ENCODE results near the gene NCBP3. TPM values are rescaled to one million over a fixed set of nuclear protein-coding genes. Genes with fewer than 3 reads are reported as not detected.

The NCBP3 gene
- total RNA-seq, 1 donor = 21.4 TPM

DNA sequence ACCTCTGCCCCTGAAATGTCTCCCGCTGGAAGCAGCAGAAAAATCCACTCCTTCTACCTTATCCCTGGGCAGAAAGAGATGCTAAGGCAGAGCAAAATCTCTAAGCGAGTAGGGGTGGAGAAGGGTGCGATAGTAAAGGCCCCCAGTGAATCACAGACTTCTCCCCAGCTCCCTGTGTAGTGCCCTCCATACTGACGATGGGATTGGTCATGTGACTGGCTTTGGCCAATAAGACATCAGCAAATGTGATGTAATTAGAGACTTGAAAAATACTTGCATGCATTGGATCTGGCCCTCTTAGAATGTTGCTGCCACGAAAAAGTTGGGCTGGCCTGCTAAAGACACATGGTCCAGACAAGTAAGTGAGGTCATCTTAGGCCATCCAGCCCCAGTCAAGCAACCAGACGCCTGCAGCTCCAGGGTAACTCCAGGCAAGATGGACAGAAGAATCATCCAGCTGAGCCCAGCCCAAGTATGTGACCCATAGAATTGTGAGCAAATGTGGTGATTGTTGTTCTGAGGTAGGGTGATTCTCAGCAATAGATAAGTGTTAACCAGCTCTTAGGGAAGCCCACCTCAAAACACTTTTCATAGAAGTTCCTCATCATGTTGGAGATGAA is 86.3 kb downstream of the NCBP3 start:
- DNase-seq (ENCODE audit: insufficient read length, low spot score, missing footprints) = peak; percentile 71
- H3K4me1 ChIP-seq (ENCODE audit: insufficient read depth, low read length) = no peaks in the 10 kb centered on the region
- H3K4me2 ChIP-seq (ENCODE audit: insufficient read depth, low read length) = no peak overlapping the region
- H3K4me3 ChIP-seq (ENCODE audit: insufficient read depth, low read length) = no peak overlapping the region
- no peak overlapping the region for H3K27ac ChIP-seq (ENCODE audit: low read depth, low read length)
- H3K27me3 ChIP-seq (ENCODE audit: insufficient read depth, low read length) = no peaks in the 10 kb centered on the region
- H4K20me1 ChIP-seq (ENCODE audit: insufficient read depth, low read length) = no peaks in the 10 kb centered on the region
- H2AFZ ChIP-seq (ENCODE audit: low read length) = no peak overlapping the region
- peaks cover 3% of the 10 kb centered on the region for H3K9me3 ChIP-seq (ENCODE audit: low read depth, low read length)
- no peaks in the 10 kb centered on the region for H3K79me2 ChIP-seq (ENCODE audit: insufficient read depth, low read length)
- H3K36me3 ChIP-seq (ENCODE audit: insufficient read depth, low read length) = no peaks in the 10 kb centered on the region
- TF ChIP-seq, protein P1, sequence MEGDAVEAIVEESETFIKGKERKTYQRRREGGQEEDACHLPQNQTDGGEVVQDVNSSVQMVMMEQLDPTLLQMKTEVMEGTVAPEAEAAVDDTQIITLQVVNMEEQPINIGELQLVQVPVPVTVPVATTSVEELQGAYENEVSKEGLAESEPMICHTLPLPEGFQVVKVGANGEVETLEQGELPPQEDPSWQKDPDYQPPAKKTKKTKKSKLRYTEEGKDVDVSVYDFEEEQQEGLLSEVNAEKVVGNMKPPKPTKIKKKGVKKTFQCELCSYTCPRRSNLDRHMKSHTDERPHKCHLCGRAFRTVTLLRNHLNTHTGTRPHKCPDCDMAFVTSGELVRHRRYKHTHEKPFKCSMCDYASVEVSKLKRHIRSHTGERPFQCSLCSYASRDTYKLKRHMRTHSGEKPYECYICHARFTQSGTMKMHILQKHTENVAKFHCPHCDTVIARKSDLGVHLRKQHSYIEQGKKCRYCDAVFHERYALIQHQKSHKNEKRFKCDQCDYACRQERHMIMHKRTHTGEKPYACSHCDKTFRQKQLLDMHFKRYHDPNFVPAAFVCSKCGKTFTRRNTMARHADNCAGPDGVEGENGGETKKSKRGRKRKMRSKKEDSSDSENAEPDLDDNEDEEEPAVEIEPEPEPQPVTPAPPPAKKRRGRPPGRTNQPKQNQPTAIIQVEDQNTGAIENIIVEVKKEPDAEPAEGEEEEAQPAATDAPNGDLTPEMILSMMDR (IDR thresholded peaks at IDR 0.05; ENCODE audit: extremely low read depth, low read depth, low read length) = no peak

DNA sequence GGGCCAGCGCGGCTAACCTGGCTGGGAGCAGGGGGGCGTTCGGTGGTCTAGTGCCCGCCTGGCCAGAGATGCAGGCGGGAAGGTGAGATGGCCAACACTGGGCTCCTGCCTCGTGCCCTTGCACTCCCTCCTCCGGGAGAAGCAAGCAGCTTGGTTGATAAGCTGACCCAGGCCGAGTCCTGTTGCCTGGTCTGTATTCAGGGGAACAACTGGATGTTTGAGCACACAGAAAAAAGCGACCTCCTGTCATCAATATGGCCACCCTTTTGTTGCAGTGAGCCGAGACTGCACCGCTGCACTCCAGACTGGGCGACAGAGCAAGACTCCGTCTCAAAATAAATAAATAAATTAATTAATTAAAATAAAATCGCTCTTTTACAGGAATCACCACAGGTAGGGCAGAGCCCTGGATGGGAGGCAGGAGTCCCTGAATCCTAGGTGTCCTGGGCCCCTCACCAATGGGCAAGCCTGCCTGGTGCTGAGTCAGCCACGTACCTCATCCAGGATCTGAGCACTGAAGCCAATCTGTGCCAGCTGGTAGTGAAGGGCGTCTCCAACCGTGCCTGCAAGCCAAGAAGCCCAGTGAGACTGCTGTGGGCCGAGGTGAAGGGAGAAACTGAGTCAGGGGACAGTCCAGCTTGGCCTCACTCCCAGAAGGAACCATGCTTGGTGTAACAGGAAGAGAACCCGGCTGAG is 90.6 kb downstream of the NCBP3 start:
- H3K4me3 ChIP-seq (ENCODE audit: insufficient read depth, low read length) = no peak overlapping the region
- no peaks in the 10 kb centered on the region for H3K4me1 ChIP-seq (ENCODE audit: insufficient read depth, low read length)
- H3K9me3 ChIP-seq (ENCODE audit: low read depth, low read length) = peaks cover 3% of the 10 kb centered on the region
- DNase-seq (ENCODE audit: insufficient read length, low spot score, missing footprints) = peak; percentile 56
- no peak overlapping the region for H3K27ac ChIP-seq (ENCODE audit: low read depth, low read length)
- H4K20me1 ChIP-seq (ENCODE audit: insufficient read depth, low read length) = no peaks in the 10 kb centered on the region
- TF ChIP-seq, protein P1 (IDR thresholded peaks at IDR 0.05; ENCODE audit: extremely low read depth, low read depth, low read length) = no peak
- H3K27me3 ChIP-seq (ENCODE audit: insufficient read depth, low read length) = no peaks in the 10 kb centered on the region
- H2AFZ ChIP-seq (ENCODE audit: low read length) = no peak overlapping the region
- H3K79me2 ChIP-seq (ENCODE audit: insufficient read depth, low read length) = no peaks in the 10 kb centered on the region
- no peak overlapping the region for H3K4me2 ChIP-seq (ENCODE audit: insufficient read depth, low read length)
- no peaks in the 10 kb centered on the region for H3K36me3 ChIP-seq (ENCODE audit: insufficient read depth, low read length)

DNA sequence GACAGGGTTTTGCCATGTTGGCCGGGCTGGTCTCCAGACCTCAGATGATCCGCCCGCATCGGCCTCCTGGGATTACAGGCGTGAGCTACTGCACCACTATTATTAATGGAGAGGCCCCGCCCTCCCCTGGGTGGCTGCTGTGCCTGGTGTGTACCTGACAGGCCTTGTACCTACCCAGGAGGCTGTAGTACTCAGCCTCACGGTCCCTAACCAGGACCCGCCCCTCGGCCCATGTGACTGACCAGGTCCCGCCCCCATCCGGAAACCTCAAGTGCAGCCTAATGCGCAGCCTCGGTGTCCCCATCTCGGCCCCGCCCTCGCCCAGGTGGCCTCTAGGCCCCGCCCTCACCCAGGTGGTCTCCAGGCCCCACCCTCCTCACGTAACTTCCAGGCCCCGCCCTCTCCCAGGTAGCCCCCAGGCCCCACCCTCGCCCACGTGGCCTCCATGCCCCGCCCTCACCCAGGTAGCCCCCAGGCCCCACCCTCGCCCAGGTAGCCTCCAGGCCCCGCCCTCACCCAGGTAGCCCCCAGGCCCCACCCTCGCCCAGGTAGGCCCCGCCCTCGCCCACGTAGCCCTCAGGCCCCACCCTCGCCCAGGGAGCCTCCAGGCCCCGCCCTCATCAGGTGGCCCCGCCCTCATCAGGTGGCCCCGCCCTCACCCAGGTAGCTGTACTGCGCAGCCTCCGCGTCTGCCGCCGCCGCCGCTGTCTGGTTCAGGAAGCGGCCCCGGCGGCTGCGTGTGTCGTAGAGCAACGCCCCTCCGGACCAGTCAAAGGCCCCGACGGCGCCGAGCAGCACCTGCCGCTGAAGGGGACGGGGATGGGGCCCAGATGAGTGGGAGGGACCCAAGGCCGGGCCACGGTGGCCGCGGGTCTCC is 91.3 kb downstream of the NCBP3 start:
- Histone ChIP-seq H4K20me1 (ENCODE audit: insufficient read depth, low read length) (no peaks in the 10 kb centered on the region), H3K27me3 (ENCODE audit: insufficient read depth, low read length) (no peaks in the 10 kb centered on the region), H3K27ac (ENCODE audit: low read depth, low read length) (no peak overlapping the region), H3K36me3 (ENCODE audit: insufficient read depth, low read length) (no peaks in the 10 kb centered on the region), H3K4me1 (ENCODE audit: insufficient read depth, low read length) (no peaks in the 10 kb centered on the region), H3K9me3 (ENCODE audit: low read depth, low read length) (peaks cover 3% of the 10 kb centered on the region), H3K79me2 (ENCODE audit: insufficient read depth, low read length) (no peaks in the 10 kb centered on the region), H3K4me3 (ENCODE audit: insufficient read depth, low read length) (no peak overlapping the region), H3K4me2 (ENCODE audit: insufficient read depth, low read length) (no peak overlapping the region), H2AFZ (ENCODE audit: low read length) (no peak overlapping the region)
- TF ChIP-seq, protein P1 (IDR thresholded peaks at IDR 0.05; ENCODE audit: extremely low read depth, low read depth, low read length) = no peak
- DNase-seq (ENCODE audit: insufficient read length, low spot score, missing footprints) = peak; percentile 77

DNA sequence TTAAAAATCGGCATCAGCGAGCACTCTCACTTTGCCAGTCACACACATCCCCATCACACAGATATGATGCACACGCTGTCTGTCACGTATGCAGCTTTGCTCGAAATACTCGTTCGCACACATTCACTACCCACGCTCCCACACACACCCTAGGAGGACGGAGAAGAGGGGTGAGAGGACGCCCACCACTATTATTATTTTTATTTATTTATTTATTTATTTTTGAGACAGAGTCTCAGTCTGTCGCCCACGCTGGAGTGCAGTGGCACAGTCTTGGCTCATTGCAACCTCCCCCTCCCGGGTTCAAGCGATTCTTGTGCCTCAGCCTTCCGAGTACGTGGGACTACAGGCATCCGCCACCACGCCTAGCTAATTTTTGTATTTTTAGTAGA is 92.0 kb downstream of the NCBP3 start:
- no peaks in the 10 kb centered on the region for H3K27me3 ChIP-seq (ENCODE audit: insufficient read depth, low read length)
- TF ChIP-seq, protein P1 (IDR thresholded peaks at IDR 0.05; ENCODE audit: extremely low read depth, low read depth, low read length) = no peak
- H2AFZ ChIP-seq (ENCODE audit: low read length) = no peak overlapping the region
- no peak overlapping the region for H3K27ac ChIP-seq (ENCODE audit: low read depth, low read length)
- H3K36me3 ChIP-seq (ENCODE audit: insufficient read depth, low read length) = no peaks in the 10 kb centered on the region
- H3K79me2 ChIP-seq (ENCODE audit: insufficient read depth, low read length) = no peaks in the 10 kb centered on the region
- no peaks in the 10 kb centered on the region for H4K20me1 ChIP-seq (ENCODE audit: insufficient read depth, low read length)
- no peaks in the 10 kb centered on the region for H3K9me3 ChIP-seq (ENCODE audit: low read depth, low read length)
- H3K4me3 ChIP-seq (ENCODE audit: insufficient read depth, low read length) = no peak overlapping the region
- no peak overlapping the region for H3K4me2 ChIP-seq (ENCODE audit: insufficient read depth, low read length)
- DNase-seq (ENCODE audit: insufficient read length, low spot score, missing footprints) = peak; percentile 46
- no peaks in the 10 kb centered on the region for H3K4me1 ChIP-seq (ENCODE audit: insufficient read depth, low read length)

Data from osteoblast (primary cell).